ENCODE measurements around the gene MARCKSL1. TPM values are rescaled to one million over a fixed set of nuclear protein-coding genes. Genes with fewer than 3 reads are reported as not detected.
A peak's percentile ranks its signal among the peaks of the same experiment; 100 is the strongest.

MARCKSL1 gene
- total and polyA plus RNA-seq, 2 of the 13 experiments (the other 11 are each of a cell fraction or from before 2014, with no cell fraction given), result 81.9 to 155 TPM

GRCh38 chr1:32329931-32330466, 6.0 kb downstream of the MARCKSL1 start:
- CTCF ChIA-PET (ENCODE audit: low intra/inter-chr PET ratio, low total read pairs), result no interaction called here

GRCh38 chr1:32327204-32327603, 8.8 kb downstream of the MARCKSL1 start:
- no peak for ATAC-seq

More at GRCh38 chr1:32329931-32330466, 6.0 kb downstream of the MARCKSL1 start:
- TSS peak; percentile 9 for BruUV-seq (replicated peaks)
- DNase-seq (ENCODE audit: low spot score) (no peak), FAIRE-seq (no peak), ATAC-seq (no peak)
- Histone ChIP-seq H3K9me3 (ENCODE audit: low read length) (no peaks in the 10 kb centered on the region), H3K27ac (ENCODE audit: extremely low read length, insufficient read depth, low read length) (no peak overlapping the region), H3K4me2 (ENCODE audit: low read depth, low read length) (no peak overlapping the region), H3K79me2 (ENCODE audit: insufficient read depth, low read length) (peaks cover 11% of the 10 kb centered on the region), H3K4me3 (replicated peaks in 1 of 3; ENCODE audit: insufficient read depth in 1 of 3, low read depth in 2 of 3, low read length in 3 of 3) (no peak overlapping the region), H3K36me3 (replicated peaks in 1 of 2; ENCODE audit: control insufficient read depth in 1 of 2, insufficient read depth in 2 of 2, low read length in 2 of 2) (peaks cover 44 to 87% of the 10 kb centered on the region in 2 experiments), H3K27me3 (ENCODE audit: control insufficient read depth in 1 of 2, insufficient read depth in 2 of 2, low read length in 2 of 2) (no peaks in the 10 kb centered on the region), H3K9ac (ENCODE audit: insufficient read depth, low read depth, low read length) (no peak overlapping the region), H4K20me1 (ENCODE audit: insufficient read depth, low read length) (peaks cover 13% of the 10 kb centered on the region), H2AFZ (ENCODE audit: low read length) (no peak overlapping the region), H3K4me1 (ENCODE audit: insufficient read depth, low read length) (peaks cover 19% of the 10 kb centered on the region)
- TF ChIP-seq FOSL2 (CRISPR knock-in tag; IDR thresholded peaks at IDR 0.05) (no peak), ZFP36 (IDR thresholded peaks at IDR 0.05; ENCODE audit: borderline replicate concordance, low read depth, low read length, partially characterized antibody) (peak; percentile 30), ZNF3 (CRISPR knock-in tag; IDR thresholded peaks at IDR 0.05) (0 out of 2 replicates have a peak, but pooled peaks have one; percentile 29)
- WGBS (ENCODE audit: low lambda C conversion rate), result 95% methylated on average over 4 of the region's 4 CpGs
- POLR2A ChIA-PET, result interaction anchor here (1.0 to 4.8 kb wide), 3 partner anchors 7 to 18 kb away, joined by 3 to 84 read pairs (median 23); no protein-coding TSS in a partner anchor
- in situ Hi-C loops (cut with HindIII; ENCODE audit: extremely low pct_ligation_motif_present, low pct_unique_long_range_greater_than_20kb) (no loop called here), intact Hi-C loops (cut with micrococcal nuclease; ENCODE audit: unreplicated experiment) (loop anchor here (10.0 kb wide), 1 partner anchor 65 kb away; the partner anchor contains the start of gene BSDC1)

More at GRCh38 chr1:32327204-32327603, 8.8 kb downstream of the MARCKSL1 start:
- Histone ChIP-seq H3K4me3 (replicated peaks in 1 of 3; ENCODE audit: insufficient read depth in 1 of 3, low read depth in 2 of 3, low read length in 3 of 3) (no peak overlapping the region), H3K36me3 (replicated peaks in 1 of 2; ENCODE audit: control insufficient read depth in 1 of 2, insufficient read depth in 2 of 2, low read length in 2 of 2) (peaks cover 40 to 79% of the 10 kb centered on the region in 2 experiments), H3K27ac (ENCODE audit: extremely low read length, insufficient read depth, low read length) (no peak overlapping the region), H2AFZ (ENCODE audit: low read length) (no peak overlapping the region), H3K27me3 (ENCODE audit: control insufficient read depth in 1 of 2, insufficient read depth in 2 of 2, low read length in 2 of 2) (no peaks in the 10 kb centered on the region), H3K9me3 (ENCODE audit: low read length) (no peaks in the 10 kb centered on the region), H4K20me1 (ENCODE audit: insufficient read depth, low read length) (no peaks in the 10 kb centered on the region), H3K79me2 (ENCODE audit: insufficient read depth, low read length) (peaks cover 6% of the 10 kb centered on the region), H3K9ac (ENCODE audit: insufficient read depth, low read depth, low read length) (no peak overlapping the region), H3K4me2 (ENCODE audit: low read depth, low read length) (no peak overlapping the region), H3K4me1 (ENCODE audit: insufficient read depth, low read length) (peaks cover 23% of the 10 kb centered on the region)
- DNase-seq (ENCODE audit: low spot score), result no peak
- in situ Hi-C loops (cut with HindIII; ENCODE audit: extremely low pct_ligation_motif_present, low pct_unique_long_range_greater_than_20kb), result no loop called here
- FAIRE-seq, result no peak
- no TSS peak for BruUV-seq (replicated peaks)
- intact Hi-C loops (cut with micrococcal nuclease; ENCODE audit: unreplicated experiment), result no loop called here
- CTCF ChIA-PET (ENCODE audit: low intra/inter-chr PET ratio, low total read pairs), result no interaction called here
- TF ChIP-seq SRY (CRISPR knock-in tag; IDR thresholded peaks at IDR 0.05) (no peak), POLR2A (IDR thresholded peaks at IDR 0.05; ENCODE audit: insufficient read depth in 1 of 2, low read depth in 2 of 2, low read length in 2 of 2) (peak in 1 of 2 experiments; percentile 14; a peak in 1 of 4 replicates)
- POLR2A ChIA-PET, result interaction anchor here (1.7 kb wide), 1 partner anchor 9 kb away, joined by 7 read pairs; the partner anchor contains the start of gene MARCKSL1
- WGBS (ENCODE audit: low lambda C conversion rate), result 94% methylated on average over 11 of the region's 11 CpGs

Measured in HepG2 (cell line).